GM06990 (cell line): ENCODE results near the gene TMEM14A.

Experiments
- DNase-seq: peaks from one replicate; pipeline ENCODE4 v3.0.0-alpha.2; 2011; ENCODE audit not compliant: insufficient read length; ENCODE audit errors: extremely low read depth
- H3K27me3 ChIP-seq: replicated peaks from 2 replicates; pipeline ENCODE4 v1.6.0; 2011; ENCODE audit warnings: low read length; ENCODE audit not compliant: control insufficient read depth, insufficient read depth
- H3K36me3 ChIP-seq: 2 replicates; pipeline ENCODE4 v1.5.1; 2011; ENCODE audit warnings: low read length; ENCODE audit not compliant: control insufficient read depth, insufficient read depth
- H3K4me3 ChIP-seq: replicated peaks from 2 replicates; pipeline ENCODE4 v1.5.1; 2011; ENCODE audit warnings: low read depth, mild to moderate bottlenecking, control low read depth, low read length
- CTCF ChIP-seq: IDR thresholded peaks from 2 replicates; pipeline ENCODE4 v1.5.1; 2011; ENCODE audit warnings: low read length, control low read depth, mild to moderate bottlenecking, inconsistent platforms; ENCODE audit not compliant: insufficient read depth, poor library complexity, severe bottlenecking

The TMEM14A gene

GRCh38 chr6:52635049-52635577 is 35.8 kb upstream of the TMEM14A start:
- H3K36me3 ChIP-seq, result no peaks in the 10 kb centered on the region
- TF ChIP-seq CTCF, result no peak
- H3K4me3 ChIP-seq, result no peak overlapping the region
- no peak for DNase-seq
- H3K27me3 ChIP-seq, result no peaks in the 10 kb centered on the region

DNA sequence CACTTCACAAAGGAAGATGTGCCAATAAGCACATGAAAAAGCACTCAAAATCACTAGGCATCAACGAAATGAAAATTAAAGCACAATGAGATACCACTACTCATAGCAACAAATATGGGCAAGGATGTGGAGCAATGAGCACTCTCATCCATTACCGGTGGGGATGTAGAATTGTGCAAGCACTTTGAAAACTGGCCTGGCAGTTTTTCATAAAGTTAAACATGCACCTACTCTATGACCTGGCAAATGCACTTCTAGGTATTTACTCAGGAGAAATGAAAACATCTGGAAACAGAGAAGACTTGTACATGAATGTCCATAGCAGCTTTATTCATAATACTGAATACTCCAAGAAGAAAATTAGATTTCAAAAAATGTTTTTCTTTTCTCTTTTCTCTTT is 34.1 kb upstream of the TMEM14A start:
- no peak for TF ChIP-seq CTCF
- H3K4me3 ChIP-seq, result no peak overlapping the region
- H3K27me3 ChIP-seq, result no peaks in the 10 kb centered on the region
- no peak for DNase-seq
- no peaks in the 10 kb centered on the region for H3K36me3 ChIP-seq

DNA sequence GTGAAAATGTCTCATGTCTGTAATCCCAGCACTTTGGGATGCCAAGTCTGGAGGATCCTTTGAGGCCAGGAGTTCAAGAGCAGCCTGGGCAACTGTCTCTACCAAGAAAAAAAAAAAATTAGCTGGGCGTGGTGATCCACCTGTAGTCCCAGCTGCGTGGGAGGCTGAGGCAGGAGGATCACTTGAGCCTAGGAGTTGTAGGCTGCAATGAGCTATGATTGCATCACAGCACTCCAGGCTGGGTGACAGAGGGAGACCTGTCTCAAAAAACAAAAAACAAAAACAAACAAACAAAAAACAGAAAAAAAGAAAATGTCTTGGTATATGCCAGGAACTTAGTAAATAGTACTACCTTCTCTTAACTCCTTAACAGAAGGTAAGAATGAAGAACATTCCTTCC is 31.4 kb upstream of the TMEM14A start:
- H3K36me3 ChIP-seq, result no peaks in the 10 kb centered on the region
- no peak overlapping the region for H3K4me3 ChIP-seq
- DNase-seq, result no peak
- TF ChIP-seq CTCF, result no peak
- no peaks in the 10 kb centered on the region for H3K27me3 ChIP-seq

- no peak for DNase-seq
- Histone ChIP-seq H3K36me3 (no peaks in the 10 kb centered on the region), H3K27me3 (no peaks in the 10 kb centered on the region), H3K4me3 (no peak overlapping the region)
- no peak for TF ChIP-seq CTCF
These were observed 30.7 kb upstream of the TMEM14A start for GRCh38 chr6:52640170-52640569.

DNA sequence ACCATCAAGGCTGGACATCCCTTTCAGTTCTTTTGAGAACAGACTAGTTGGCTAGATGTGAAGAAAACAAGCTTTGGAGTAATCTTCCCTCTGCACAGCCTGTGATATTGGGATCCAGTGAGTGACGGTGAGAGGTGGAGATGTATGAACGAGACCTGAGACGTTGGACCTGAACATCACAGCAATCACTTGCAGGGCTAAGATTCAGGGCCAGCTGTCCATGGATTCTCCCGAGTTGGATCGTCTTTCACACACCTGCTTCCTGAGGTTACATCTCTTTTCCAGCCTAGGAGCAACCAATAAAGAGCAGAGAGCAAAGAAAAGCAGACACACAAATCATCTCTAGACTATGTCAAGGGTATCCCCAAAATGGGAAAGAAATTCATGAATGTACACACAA is 30.0 kb upstream of the TMEM14A start:
- DNase-seq, result no peak
- Histone ChIP-seq H3K36me3 (no peaks in the 10 kb centered on the region), H3K4me3 (no peak overlapping the region), H3K27me3 (no peaks in the 10 kb centered on the region)
- TF ChIP-seq CTCF, result no peak

DNA sequence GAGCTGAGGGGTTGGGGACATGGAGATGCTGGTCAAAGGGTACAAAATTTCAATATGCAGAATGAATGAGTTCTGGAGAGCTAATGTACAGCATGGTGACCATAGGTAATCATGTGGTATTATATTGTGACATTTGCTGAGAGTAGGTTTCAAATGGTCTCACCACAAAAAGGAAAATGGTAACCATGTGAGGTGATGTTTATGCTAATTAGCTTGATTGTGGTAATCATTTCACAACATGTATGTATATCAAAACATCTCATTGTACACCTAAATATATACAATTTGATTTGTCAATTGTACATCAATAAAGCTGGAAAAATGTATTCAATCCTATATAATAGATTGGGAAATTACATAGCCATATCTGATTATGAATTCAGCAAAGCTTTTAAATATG is 29.5 kb upstream of the TMEM14A start:
- no peaks in the 10 kb centered on the region for H3K27me3 ChIP-seq

More for the DNA sequence above, 29.5 kb upstream of the TMEM14A start:
- no peak for DNase-seq
- no peak for TF ChIP-seq CTCF
- Histone ChIP-seq H3K36me3 (no peaks in the 10 kb centered on the region), H3K4me3 (no peak overlapping the region)
